Renal cortex interstitium (tissue), 11 donors: ENCODE data around the gene THAP3. TPM values are rescaled to one million over a fixed set of nuclear protein-coding genes. Genes with fewer than 3 reads are reported as not detected.
"Not testable (repeated sequence)": the region's sequence is repeated elsewhere in the genome, so short reads cannot be mapped to it uniquely, and the experiment has no call there.

ENCODE experiments used
- DNase-seq, 11 donors: peaks; one replicate each; pipeline ENCODE4 v3.0.0-alpha.2; 2013; ENCODE audit warnings: low read depth in 9 of 11, low spot score in 4 of 11; ENCODE audit errors: extremely low read depth in 1 of 11
- polyA plus RNA-seq, 3 donors: library from polyadenylated mRNA; unstranded; fragments of 120-200 nt; gene quantifications; one replicate each; pipeline ENCODE4 v1.2.1, GENCODE V29; 2013; ENCODE audit not compliant: insufficient read length in 3 of 3

The THAP3 gene
- polyA plus RNA-seq, 3 donors: 16.3 to 25.6 (median 20.3) TPM

- DNase-seq: no peak
Measured at GRCh38 chr1:6625584-6626149, 999 bp downstream of the THAP3 start.

GRCh38 chr1:6627031-6627430 is 2.4 kb downstream of the THAP3 start:
- DNase-seq: no peak

GRCh38 chr1:6627841-6628545 is 3.3 kb downstream of the THAP3 start:
- no peak for DNase-seq

- DNase-seq: no peak
Measured at GRCh38 chr1:6628971-6629479, 4.4 kb downstream of the THAP3 start.

GRCh38 chr1:6630027-6630426 is 5.4 kb downstream of the THAP3 start:
- no peak for DNase-seq

- DNase-seq: no peak
Measured at GRCh38 chr1:6631058-6631457, 6.4 kb downstream of the THAP3 start.

- no peak for DNase-seq
Measured at GRCh38 chr1:6632588-6633514, 8.2 kb downstream of the THAP3 start.

GRCh38 chr1:6634371-6635052 is 9.8 kb downstream of the THAP3 start:
- DNase-seq: no peak

- no peak for DNase-seq
Measured at GRCh38 chr1:6635161-6635909, 10.7 kb downstream of the THAP3 start.

GRCh38 chr1:6635910-6636760 is 11.5 kb downstream of the THAP3 start:
- no peak for DNase-seq

GRCh38 chr1:6636778-6637177 is 12.1 kb downstream of the THAP3 start:
- DNase-seq: not testable (repeated sequence)

- DNase-seq: no peak
Measured at GRCh38 chr1:6637770-6638169, 13.1 kb downstream of the THAP3 start.

GRCh38 chr1:6638226-6638625 is 13.6 kb downstream of the THAP3 start:
- no peak for DNase-seq

GRCh38 chr1:6640867-6641266 is 16.2 kb downstream of the THAP3 start:
- DNase-seq: not testable (repeated sequence)

GRCh38 chr1:6645018-6645417 is 20.4 kb downstream of the THAP3 start:
- peak in 4 of 11 donors; percentile 37 to 64 (median 52) for DNase-seq

GRCh38 chr1:6646499-6647148 is 22.0 kb downstream of the THAP3 start:
- peak in 4 of 11 donors; percentile 42 to 59 (median 51) for DNase-seq

- DNase-seq: no peak
Measured at GRCh38 chr1:6648556-6648955, 23.9 kb downstream of the THAP3 start.
